ENCODE measurements around the gene JARID2. TPM values are rescaled to one million over a fixed set of nuclear protein-coding genes. Genes with fewer than 3 reads are reported as not detected.

JARID2 gene
- total RNA-seq, 2 experiments from 2014 or later: 19.3 to 20.1 TPM

- H3K4me1 Mint-ChIP-seq: peaks cover 78% of the 10 kb centered on the region
- H3K4me3 Mint-ChIP-seq: no peak overlapping the region
- peaks cover 1% of the 10 kb centered on the region for H3K9me3 Mint-ChIP-seq
- no peak for DNase-seq
- no peaks in the 10 kb centered on the region for H3K27me3 Mint-ChIP-seq
- no peak overlapping the region for H3K27ac Mint-ChIP-seq
- peaks cover 20% of the 10 kb centered on the region for H3K36me3 Mint-ChIP-seq
These were observed 22.5 kb downstream of the JARID2 start for GRCh38 chr6:15268137-15268908.

- peaks cover 1% of the 10 kb centered on the region for H3K9me3 Mint-ChIP-seq
- H3K4me1 Mint-ChIP-seq: peaks cover 74% of the 10 kb centered on the region
- no peak overlapping the region for H3K27ac Mint-ChIP-seq
- peaks cover 22% of the 10 kb centered on the region for H3K36me3 Mint-ChIP-seq
- H3K27me3 Mint-ChIP-seq: no peaks in the 10 kb centered on the region
- DNase-seq: no peak
- no peak overlapping the region for H3K4me3 Mint-ChIP-seq
These were observed 23.1 kb downstream of the JARID2 start for GRCh38 chr6:15269011-15269410.

- H3K9me3 Mint-ChIP-seq: peaks cover 1% of the 10 kb centered on the region
- H3K4me1 Mint-ChIP-seq: peaks cover 75% of the 10 kb centered on the region
- DNase-seq: no peak
- H3K4me3 Mint-ChIP-seq: no peak overlapping the region
- H3K27me3 Mint-ChIP-seq: no peaks in the 10 kb centered on the region
- H3K36me3 Mint-ChIP-seq: peaks cover 23% of the 10 kb centered on the region
- H3K27ac Mint-ChIP-seq: no peak overlapping the region
These were observed 23.8 kb downstream of the JARID2 start for GRCh38 chr6:15269619-15270018.

GRCh38 chr6:15270402-15270801 lies 24.5 kb downstream of the JARID2 start:
- no peak for DNase-seq
- Mint-ChIP-seq H3K4me1 (peaks cover 73% of the 10 kb centered on the region), H3K27me3 (no peaks in the 10 kb centered on the region), H3K4me3 (no peak overlapping the region), H3K36me3 (peaks cover 29% of the 10 kb centered on the region), H3K27ac (no peak overlapping the region), H3K9me3 (peaks cover 1% of the 10 kb centered on the region)

GRCh38 chr6:15272562-15272961 lies 26.7 kb downstream of the JARID2 start:
- Mint-ChIP-seq H3K36me3 (peaks cover 26% of the 10 kb centered on the region), H3K9me3 (peaks cover 1% of the 10 kb centered on the region), H3K4me3 (no peak overlapping the region), H3K27ac (no peak overlapping the region), H3K4me1 (peaks cover 66% of the 10 kb centered on the region), H3K27me3 (no peaks in the 10 kb centered on the region)
- no peak for DNase-seq

GRCh38 chr6:15274692-15275387 lies 29.0 kb downstream of the JARID2 start:
- Mint-ChIP-seq H3K27me3 (no peaks in the 10 kb centered on the region), H3K36me3 (peaks cover 29% of the 10 kb centered on the region), H3K4me1 (peaks cover 60% of the 10 kb centered on the region), H3K9me3 (peaks cover 1% of the 10 kb centered on the region), H3K4me3 (no peak overlapping the region), H3K27ac (no peak overlapping the region)
- DNase-seq: no peak

GRCh38 chr6:15276036-15276985 lies 30.4 kb downstream of the JARID2 start:
- peaks cover 66% of the 10 kb centered on the region for H3K4me1 Mint-ChIP-seq
- no peak overlapping the region for H3K4me3 Mint-ChIP-seq
- no peak overlapping the region for H3K27ac Mint-ChIP-seq
- H3K36me3 Mint-ChIP-seq: peaks cover 27% of the 10 kb centered on the region
- no peaks in the 10 kb centered on the region for H3K9me3 Mint-ChIP-seq
- no peaks in the 10 kb centered on the region for H3K27me3 Mint-ChIP-seq
- DNase-seq: no peak

- H3K9me3 Mint-ChIP-seq: peaks cover 1% of the 10 kb centered on the region
These were observed 33.3 kb downstream of the JARID2 start for GRCh38 chr6:15279047-15279661.

GRCh38 chr6:15280028-15280427 lies 34.2 kb downstream of the JARID2 start:
- Mint-ChIP-seq H3K4me3 (no peak overlapping the region), H3K27ac (no peak overlapping the region)

More at GRCh38 chr6:15279047-15279661, 33.3 kb downstream of the JARID2 start:
- no peak for DNase-seq
- Mint-ChIP-seq H3K27ac (no peak overlapping the region), H3K4me1 (peaks cover 66% of the 10 kb centered on the region), H3K4me3 (no peak overlapping the region), H3K27me3 (no peaks in the 10 kb centered on the region), H3K36me3 (peaks cover 24% of the 10 kb centered on the region)

GRCh38 chr6:15280961-15281360 lies 35.1 kb downstream of the JARID2 start:
- peaks cover 56% of the 10 kb centered on the region for H3K4me1 Mint-ChIP-seq
- peak overlapping the region; percentile 36 for H3K27ac Mint-ChIP-seq
- peaks cover 17% of the 10 kb centered on the region for H3K36me3 Mint-ChIP-seq
- H3K4me3 Mint-ChIP-seq: no peak overlapping the region
- no peak for DNase-seq
- no peaks in the 10 kb centered on the region for H3K27me3 Mint-ChIP-seq
- peaks cover 1% of the 10 kb centered on the region for H3K9me3 Mint-ChIP-seq

More at GRCh38 chr6:15280028-15280427, 34.2 kb downstream of the JARID2 start:
- Mint-ChIP-seq H3K36me3 (peaks cover 19% of the 10 kb centered on the region), H3K4me1 (peaks cover 59% of the 10 kb centered on the region), H3K27me3 (no peaks in the 10 kb centered on the region), H3K9me3 (peaks cover 1% of the 10 kb centered on the region)
- no peak for DNase-seq

- no peak overlapping the region for H3K4me3 Mint-ChIP-seq
- peak overlapping the region; percentile 52 for H3K27ac Mint-ChIP-seq
- no peaks in the 10 kb centered on the region for H3K27me3 Mint-ChIP-seq
These were observed 36.5 kb downstream of the JARID2 start for GRCh38 chr6:15282334-15282733.

GRCh38 chr6:15283986-15284361 lies 38.1 kb downstream of the JARID2 start:
- DNase-seq: no peak
- H3K27me3 Mint-ChIP-seq: no peaks in the 10 kb centered on the region
- peaks cover 55% of the 10 kb centered on the region for H3K4me1 Mint-ChIP-seq
- H3K27ac Mint-ChIP-seq: no peak overlapping the region
- peaks cover 25% of the 10 kb centered on the region for H3K36me3 Mint-ChIP-seq
- H3K9me3 Mint-ChIP-seq: peaks cover 1% of the 10 kb centered on the region
- H3K4me3 Mint-ChIP-seq: no peak overlapping the region

More at GRCh38 chr6:15282334-15282733, 36.5 kb downstream of the JARID2 start:
- Mint-ChIP-seq H3K4me1 (peaks cover 45% of the 10 kb centered on the region), H3K9me3 (peaks cover 1% of the 10 kb centered on the region), H3K36me3 (peaks cover 17% of the 10 kb centered on the region)
- no peak for DNase-seq

GRCh38 chr6:15284743-15285142 lies 38.9 kb downstream of the JARID2 start:
- DNase-seq: no peak
- Mint-ChIP-seq H3K27ac (no peak overlapping the region), H3K36me3 (peaks cover 28% of the 10 kb centered on the region), H3K27me3 (no peaks in the 10 kb centered on the region), H3K4me3 (no peak overlapping the region), H3K9me3 (peaks cover 1% of the 10 kb centered on the region), H3K4me1 (peaks cover 51% of the 10 kb centered on the region)

GRCh38 chr6:15285682-15286294 lies 39.9 kb downstream of the JARID2 start:
- no peak overlapping the region for H3K27ac Mint-ChIP-seq
- peaks cover 1% of the 10 kb centered on the region for H3K9me3 Mint-ChIP-seq
- peaks cover 51% of the 10 kb centered on the region for H3K4me1 Mint-ChIP-seq
- H3K27me3 Mint-ChIP-seq: no peaks in the 10 kb centered on the region
- DNase-seq: no peak
- H3K36me3 Mint-ChIP-seq: peaks cover 34% of the 10 kb centered on the region
- no peak overlapping the region for H3K4me3 Mint-ChIP-seq
